ENCODE measurements around the gene PCBP2.
"Not testable (repeated sequence)": the region's sequence is repeated elsewhere in the genome, so short reads cannot be mapped to it uniquely, and the experiment has no call there.

The PCBP2 gene

DNA sequence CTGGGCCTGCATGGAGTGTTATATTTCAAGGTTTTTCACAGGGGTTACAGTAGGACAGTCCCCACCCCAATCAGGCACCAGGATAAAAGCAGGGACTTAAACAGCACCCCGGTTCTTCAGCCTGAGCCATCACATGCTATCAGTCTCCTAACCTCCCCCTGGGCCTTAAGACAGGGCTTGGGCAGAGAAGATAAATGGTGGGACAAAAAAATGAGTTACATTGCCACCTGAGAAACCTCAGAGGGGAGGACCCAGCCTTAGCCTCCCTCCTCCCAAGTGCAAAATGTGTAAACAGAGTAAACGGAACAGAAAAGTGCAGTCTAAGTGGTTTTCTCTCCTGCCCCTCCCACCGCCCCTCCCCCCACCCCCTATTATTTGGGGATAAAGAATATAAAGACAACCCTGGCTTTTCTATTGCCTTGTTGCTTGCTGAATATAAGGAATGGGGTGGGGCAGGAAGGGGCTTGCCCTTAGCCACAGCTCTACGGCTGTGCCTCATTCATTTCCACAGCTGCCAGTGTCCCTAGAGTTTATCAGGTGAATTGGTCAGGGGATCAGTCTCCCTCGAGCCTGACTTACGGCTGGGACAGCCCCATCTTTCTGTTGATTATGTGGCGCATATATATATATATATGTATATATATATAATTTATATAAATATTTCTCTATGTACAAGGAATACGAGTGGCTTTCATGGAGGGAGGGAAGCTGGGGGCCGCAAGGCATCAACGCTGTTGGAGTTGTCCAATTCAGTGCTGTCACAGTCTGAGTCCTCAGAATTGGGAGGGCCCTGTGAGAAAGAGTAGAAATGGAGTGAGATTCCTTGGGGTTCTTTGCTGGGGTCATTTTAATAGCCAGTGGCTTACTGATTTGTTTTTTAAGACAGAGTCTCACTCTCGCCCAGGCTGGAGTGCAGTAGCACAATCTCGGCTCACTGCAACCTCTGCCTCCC, 28.9 kb downstream of the PCBP2 start:
- peaks cover 7% of the 10 kb centered on the region for H3K4me1 ChIP-seq (ENCODE audit: insufficient read depth, poor library complexity, severe bottlenecking)
- DNase-seq (ENCODE audit: low spot score), result no peak
- no peaks in the 10 kb centered on the region for H3K9me3 ChIP-seq (ENCODE audit: severe bottlenecking)
- TF ChIP-seq CTCF (IDR thresholded peaks at IDR 0.05; ENCODE audit: poor library complexity, severe bottlenecking), result no peak
- H3K4me3 ChIP-seq (ENCODE audit: severe bottlenecking), result no peak overlapping the region
- no peaks in the 10 kb centered on the region for H3K27me3 ChIP-seq (ENCODE audit: insufficient read depth, poor library complexity, severe bottlenecking)
- ATAC-seq (ENCODE audit: low read depth), result peak; percentile 9; the same call in 1 of the 3 replicates
- H3K27ac ChIP-seq (ENCODE audit: poor library complexity, severe bottlenecking), result peak overlapping the region; percentile 26
- H3K36me3 ChIP-seq (ENCODE audit: low read depth), result peaks cover 96% of the 10 kb centered on the region

DNA sequence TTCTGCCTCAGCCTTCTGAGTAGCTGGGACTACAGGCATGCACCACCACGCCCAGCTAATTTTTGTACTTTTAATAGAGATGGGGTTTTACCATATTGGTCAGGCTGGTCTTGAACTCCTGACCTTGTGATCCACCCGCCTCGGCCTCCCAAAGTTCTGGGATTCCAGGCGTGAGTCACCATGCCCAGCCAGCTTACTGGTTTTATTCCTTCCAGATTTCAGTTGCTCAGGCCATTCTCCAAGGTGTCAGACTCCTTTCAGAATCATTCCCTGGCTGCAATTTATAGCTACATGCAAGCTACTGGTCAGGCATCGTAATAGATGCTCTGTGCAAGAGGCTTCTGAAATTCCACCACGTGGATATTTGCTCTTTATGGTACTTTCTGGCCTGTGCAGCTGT, 29.6 kb downstream of the PCBP2 start:
- not testable (repeated sequence) for H3K4me3 ChIP-seq (ENCODE audit: severe bottlenecking); H3K27me3 ChIP-seq (ENCODE audit: insufficient read depth, poor library complexity, severe bottlenecking); ATAC-seq (ENCODE audit: low read depth); H3K9me3 ChIP-seq (ENCODE audit: severe bottlenecking); DNase-seq (ENCODE audit: low spot score); H3K4me1 ChIP-seq (ENCODE audit: insufficient read depth, poor library complexity, severe bottlenecking)
- peak overlapping the region; percentile 26 for H3K27ac ChIP-seq (ENCODE audit: poor library complexity, severe bottlenecking)
- H3K36me3 ChIP-seq (ENCODE audit: low read depth), result peaks cover 96% of the 10 kb centered on the region

- H3K4me1 ChIP-seq (ENCODE audit: insufficient read depth, poor library complexity, severe bottlenecking), result peaks cover 4% of the 10 kb centered on the region
- H3K9me3 ChIP-seq (ENCODE audit: severe bottlenecking), result no peaks in the 10 kb centered on the region
- H3K36me3 ChIP-seq (ENCODE audit: low read depth), result peaks cover 91% of the 10 kb centered on the region
- peak overlapping the region; percentile 26 for H3K27ac ChIP-seq (ENCODE audit: poor library complexity, severe bottlenecking)
- no peak for TF ChIP-seq CTCF (IDR thresholded peaks at IDR 0.05; ENCODE audit: poor library complexity, severe bottlenecking)
- H3K4me3 ChIP-seq (ENCODE audit: severe bottlenecking), result no peak overlapping the region
- ATAC-seq (ENCODE audit: low read depth), result peak; percentile 29; the same call in 2 of the 3 replicates
- no peak for DNase-seq (ENCODE audit: low spot score)
- H3K27me3 ChIP-seq (ENCODE audit: insufficient read depth, poor library complexity, severe bottlenecking), result no peaks in the 10 kb centered on the region
These were observed 30.2 kb downstream of the PCBP2 start for GRCh38 chr12:53481939-53482586.

GRCh38 chr12:53482626-53483168, 30.8 kb downstream of the PCBP2 start:
- H3K27me3 ChIP-seq (ENCODE audit: insufficient read depth, poor library complexity, severe bottlenecking), result no peaks in the 10 kb centered on the region
- H3K27ac ChIP-seq (ENCODE audit: poor library complexity, severe bottlenecking), result peak overlapping the region; percentile 3
- H3K4me1 ChIP-seq (ENCODE audit: insufficient read depth, poor library complexity, severe bottlenecking), result peaks cover 4% of the 10 kb centered on the region
- peaks cover 84% of the 10 kb centered on the region for H3K36me3 ChIP-seq (ENCODE audit: low read depth)
- no peak overlapping the region for H3K4me3 ChIP-seq (ENCODE audit: severe bottlenecking)
- no peak for TF ChIP-seq CTCF (IDR thresholded peaks at IDR 0.05; ENCODE audit: poor library complexity, severe bottlenecking)
- ATAC-seq (ENCODE audit: low read depth) (no peak), DNase-seq (ENCODE audit: low spot score) (no peak)
- H3K9me3 ChIP-seq (ENCODE audit: severe bottlenecking), result no peaks in the 10 kb centered on the region

GRCh38 chr12:53483225-53483978, 31.5 kb downstream of the PCBP2 start:
- Histone ChIP-seq H3K9me3 (ENCODE audit: severe bottlenecking) (no peaks in the 10 kb centered on the region), H3K36me3 (ENCODE audit: low read depth) (peaks cover 84% of the 10 kb centered on the region), H3K27ac (ENCODE audit: poor library complexity, severe bottlenecking) (peak overlapping the region; percentile 3), H3K4me3 (ENCODE audit: severe bottlenecking) (no peak overlapping the region), H3K4me1 (ENCODE audit: insufficient read depth, poor library complexity, severe bottlenecking) (peaks cover 4% of the 10 kb centered on the region), H3K27me3 (ENCODE audit: insufficient read depth, poor library complexity, severe bottlenecking) (no peaks in the 10 kb centered on the region)
- TF ChIP-seq CTCF (IDR thresholded peaks at IDR 0.05; ENCODE audit: poor library complexity, severe bottlenecking), result no peak
- DNase-seq (ENCODE audit: low spot score), result no peak
- ATAC-seq (ENCODE audit: low read depth), result peak; percentile 3

Measured in RWPE2 (cell line).